HG03342 (cell line): ENCODE results near the gene GAL3ST2.
"Not testable (repeated sequence)": the region's sequence is repeated elsewhere in the genome, so short reads cannot be mapped to it uniquely, and the experiment has no call there.

ENCODE experiments used
- ATAC-seq: cut with Tn5 transposase; IDR thresholded peaks from one replicate; pipeline ENCODE4 v1.9.1; 2021; ENCODE audit warnings: mild to moderate bottlenecking, moderate library complexity; ENCODE audit not compliant: unreplicated experiment

Gene GAL3ST2

DNA sequence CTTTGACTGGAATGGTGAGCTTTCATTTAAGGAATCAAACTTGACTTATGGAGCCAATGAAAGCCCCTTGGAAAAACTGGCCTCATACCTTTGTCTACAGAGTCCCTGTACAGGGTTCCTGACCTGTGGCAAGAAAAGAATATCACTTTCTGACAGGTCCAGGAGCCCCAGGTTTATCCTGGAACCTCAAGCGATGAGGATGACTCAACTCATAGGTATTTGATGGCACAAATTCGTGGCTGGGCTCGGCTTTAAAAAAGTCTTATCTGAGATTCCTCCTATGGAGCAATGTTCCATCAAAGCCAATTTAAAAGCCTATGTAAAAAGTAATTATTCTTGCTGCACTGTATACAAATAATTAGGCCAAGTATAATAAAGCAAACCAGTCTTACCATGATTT, 14.8 kb downstream of the GAL3ST2 start:
- ATAC-seq, result not testable (repeated sequence)

DNA sequence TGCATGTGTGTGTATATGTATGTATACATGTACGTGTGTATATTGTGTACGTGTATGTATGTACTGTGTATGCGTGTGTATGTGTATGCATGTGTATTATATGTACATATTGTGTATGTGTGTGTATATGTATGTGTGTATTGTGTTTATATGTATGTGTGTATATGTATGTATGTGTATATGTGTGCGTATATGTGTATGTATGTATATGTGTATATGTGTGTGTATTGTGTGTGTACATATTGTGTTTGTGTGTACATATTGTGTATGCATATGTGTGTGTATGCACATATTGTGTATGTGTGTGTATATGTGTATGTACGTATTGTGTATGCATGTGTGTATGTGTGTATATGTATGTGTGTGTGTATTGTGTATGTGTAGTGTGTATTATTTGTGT, 16.8 kb downstream of the GAL3ST2 start:
- no peak for ATAC-seq

DNA sequence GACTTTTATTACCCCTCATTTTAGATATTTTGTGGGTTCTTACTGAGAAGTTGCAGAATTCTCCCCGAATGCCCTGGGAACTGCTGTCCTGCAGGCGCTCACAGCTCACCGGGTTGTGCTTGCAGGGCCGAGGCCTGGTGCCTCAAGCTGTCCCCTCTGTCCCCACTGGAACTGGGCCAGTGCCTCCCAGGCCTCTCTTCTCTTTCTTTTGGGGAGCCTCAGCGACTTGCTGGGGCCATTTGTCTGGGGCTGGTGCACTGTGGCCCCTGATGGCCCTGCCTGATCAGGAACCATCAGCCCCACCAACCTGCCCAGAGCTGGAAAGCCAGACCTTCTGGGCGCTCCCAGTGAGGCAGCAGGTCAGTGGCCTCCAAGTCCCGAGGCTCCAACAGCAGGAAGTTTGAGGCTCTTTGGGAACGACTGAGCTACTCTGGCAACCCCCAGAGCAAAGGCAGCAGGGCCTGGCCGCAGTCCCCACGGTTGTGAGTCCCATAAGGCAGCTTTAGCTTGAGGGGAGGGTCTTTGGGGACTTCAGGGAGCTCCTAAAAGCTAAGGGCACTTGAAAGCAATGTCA, 17.7 kb downstream of the GAL3ST2 start:
- no peak for ATAC-seq

DNA sequence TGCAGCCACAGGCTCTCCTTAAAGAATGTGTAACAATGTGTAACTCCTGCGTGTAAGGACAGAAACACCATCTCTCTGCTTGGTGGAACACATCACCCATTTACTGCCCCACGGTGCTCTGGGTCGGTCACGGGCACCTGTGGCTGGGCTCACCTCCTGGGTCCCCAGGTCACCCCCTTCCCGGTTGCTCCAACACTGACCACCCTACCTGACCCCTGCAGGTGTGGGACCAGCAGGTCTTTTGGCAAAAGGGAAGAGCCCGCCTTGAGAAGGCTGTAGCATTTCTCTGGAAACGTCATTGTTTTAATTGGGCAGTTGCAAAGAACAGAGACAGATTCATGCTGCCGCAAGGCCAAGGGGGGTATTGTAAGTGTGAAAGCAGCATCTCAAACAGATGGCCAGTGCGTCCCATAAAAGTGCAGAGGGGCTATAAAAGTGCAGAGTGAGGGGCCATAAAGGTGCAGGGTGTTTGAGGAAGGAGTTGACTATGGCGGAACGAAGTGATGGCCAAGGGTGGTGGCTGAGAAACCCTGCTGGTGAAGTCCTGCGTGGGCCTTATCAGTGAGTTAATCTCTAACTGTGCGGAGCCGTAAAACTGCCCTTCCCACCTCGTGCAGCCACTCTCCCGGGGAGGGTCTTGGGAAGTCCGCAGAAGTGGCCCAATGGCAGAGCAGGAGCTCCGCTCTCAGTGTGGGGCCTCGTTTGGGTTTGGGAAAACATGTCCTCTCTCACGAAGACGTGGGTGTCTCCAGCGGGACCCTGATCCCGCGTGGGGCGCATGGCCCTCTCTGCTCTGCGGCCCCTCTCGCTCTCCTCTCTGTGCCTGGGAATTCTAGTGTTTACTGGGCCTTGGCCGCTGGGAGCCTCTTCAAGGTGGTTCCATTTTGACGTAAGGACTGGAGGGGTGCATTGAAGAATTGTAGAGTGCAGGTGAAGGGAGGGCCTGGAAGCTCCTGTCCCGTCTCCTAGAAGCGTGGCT, 18.7 kb downstream of the GAL3ST2 start:
- no peak for ATAC-seq

DNA sequence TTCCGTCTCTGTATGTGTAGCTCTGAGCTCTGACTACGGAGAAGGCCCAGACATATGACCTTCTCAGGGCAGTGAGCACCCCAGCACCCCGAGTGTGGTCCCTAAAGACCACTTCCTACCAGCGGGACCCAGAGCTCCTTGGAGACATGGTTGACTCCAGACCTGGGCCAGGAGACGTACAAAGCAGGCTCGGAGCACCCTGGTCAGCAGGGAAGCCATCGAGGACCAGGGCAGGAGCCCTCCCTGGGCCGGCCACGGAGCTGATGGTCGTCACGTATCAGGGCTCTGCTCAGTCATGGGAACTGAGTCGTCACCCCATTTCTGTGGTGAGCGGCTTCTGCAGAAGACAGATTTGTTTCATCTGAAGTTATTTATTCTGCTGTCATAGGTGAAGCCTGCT, 19.6 kb downstream of the GAL3ST2 start:
- no peak for ATAC-seq

DNA sequence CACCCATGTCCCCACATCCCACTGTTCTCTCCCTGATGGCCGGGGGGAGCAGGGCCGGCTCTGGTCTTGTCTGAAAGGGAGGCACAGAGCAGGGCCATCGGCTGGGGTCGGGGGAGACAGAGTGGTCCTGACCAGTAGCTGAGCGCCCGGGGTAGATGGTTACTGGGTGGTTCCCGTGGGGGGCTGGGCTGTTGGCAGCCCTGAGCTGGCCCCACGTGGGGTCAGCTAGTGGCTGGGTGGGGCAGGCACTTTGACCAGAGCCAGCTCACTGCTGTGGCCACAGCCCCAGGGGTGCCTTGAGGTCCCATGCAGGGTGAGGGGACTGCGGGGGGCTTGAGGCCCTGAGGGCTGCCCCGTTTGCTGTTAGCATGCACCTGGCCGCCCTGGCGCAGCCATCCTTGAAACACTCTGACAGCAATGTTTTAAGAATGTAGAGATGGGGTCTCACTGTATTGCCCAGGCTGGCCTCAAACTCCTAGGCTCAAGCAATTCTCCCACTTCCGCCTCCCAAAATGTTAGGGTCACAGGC, 20.1 kb downstream of the GAL3ST2 start:
- ATAC-seq, result no peak

DNA sequence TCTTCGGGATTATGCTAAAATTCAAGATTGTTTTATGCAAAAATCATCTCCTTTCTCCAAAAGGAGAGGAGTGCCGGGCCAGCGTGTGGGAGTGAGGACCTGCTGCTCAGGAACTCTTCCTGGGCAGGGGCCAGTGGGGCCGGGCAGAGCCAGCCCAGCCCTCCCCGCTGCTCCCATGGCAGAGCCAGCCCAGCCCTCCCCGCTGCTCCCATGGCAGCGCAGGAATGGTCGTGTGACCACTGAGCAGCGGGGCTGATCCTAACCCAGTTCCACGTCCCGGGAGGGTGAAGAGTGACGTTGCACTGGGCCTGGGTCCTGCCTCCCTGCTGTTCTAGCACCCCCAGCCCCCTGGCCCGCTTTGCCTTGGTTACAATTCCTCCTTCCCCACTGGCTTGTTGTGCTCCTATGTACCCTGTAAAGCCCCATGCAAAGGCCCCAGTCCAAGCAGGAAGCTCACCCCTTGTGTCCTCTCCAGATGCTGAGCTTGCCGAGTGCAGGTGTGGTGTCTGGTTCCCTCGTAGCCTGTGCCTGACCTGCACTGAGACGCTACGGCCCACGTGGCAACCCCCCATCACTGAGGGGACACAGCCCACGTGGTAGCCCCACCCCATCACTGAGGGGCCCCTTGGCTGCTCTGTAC, 20.9 kb downstream of the GAL3ST2 start:
- no peak for ATAC-seq

DNA sequence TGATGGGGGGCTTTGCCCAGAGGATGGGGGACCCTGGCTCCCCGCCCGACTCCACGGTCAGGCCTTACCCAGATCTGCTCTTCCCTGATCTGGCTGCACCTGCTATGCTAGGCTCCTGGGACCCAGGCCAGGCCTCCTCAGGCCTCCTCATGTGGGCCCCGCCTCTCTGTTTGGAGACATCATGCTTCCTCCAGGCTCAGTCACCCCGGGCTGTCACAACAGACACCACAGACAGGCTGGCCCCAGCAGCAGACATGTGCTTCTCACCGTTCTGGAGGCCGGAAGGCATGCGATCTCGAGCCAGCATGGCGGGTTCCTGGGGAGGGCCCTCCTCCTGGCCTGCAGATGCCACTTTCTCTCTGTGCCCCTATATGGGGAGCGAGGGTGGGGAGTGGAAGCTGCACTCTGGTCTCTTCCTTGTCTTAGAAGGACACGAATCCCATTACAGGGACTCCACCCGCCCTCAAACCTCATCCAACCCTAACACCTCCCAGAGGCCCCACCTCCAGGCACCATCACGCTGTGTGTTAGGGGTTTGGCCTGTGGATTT, 21.5 kb downstream of the GAL3ST2 start:
- ATAC-seq, result no peak

DNA sequence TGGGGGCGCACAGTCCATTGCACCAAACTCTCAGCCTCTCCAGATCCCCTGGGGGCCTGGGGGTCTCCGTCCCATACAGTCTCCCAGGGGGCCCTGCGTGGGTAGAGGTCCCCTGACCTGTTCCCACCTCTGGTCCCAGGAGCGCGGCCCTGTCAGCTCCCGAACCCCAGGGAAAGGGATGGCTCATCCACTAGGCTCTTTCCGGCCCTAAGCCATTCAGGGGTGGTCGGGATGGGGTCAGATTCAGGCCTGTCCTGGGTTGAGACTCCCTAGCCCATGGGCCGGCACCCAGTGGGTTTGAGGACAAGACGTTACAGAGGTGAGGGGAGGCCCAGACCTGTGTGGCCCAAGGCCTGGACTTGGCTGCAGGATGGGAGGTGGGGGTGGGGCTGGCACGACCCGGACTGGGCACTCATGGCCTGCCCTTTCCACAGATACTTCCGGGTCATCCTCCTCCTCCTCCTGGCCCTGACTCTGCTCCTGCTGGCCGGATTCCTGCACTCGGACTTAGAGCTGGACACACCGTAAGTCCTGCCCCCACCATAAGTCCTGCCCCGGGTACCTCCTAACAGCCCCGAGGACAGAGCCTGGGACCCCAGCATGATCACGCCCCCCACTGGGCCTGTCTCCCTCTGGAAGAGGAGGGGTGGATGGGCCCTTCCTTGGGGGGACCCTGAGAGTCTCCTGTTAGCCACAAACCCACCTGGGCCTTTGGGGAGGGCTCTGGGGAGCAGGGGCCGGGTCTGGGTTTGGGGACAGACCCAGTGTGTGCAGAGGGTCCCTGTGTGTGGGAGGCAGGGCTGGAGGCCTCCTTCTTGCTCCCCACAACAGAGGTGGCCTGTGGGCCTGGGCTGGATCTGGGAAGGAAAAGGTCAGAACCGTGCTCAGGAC, 22.3 kb downstream of the GAL3ST2 start:
- ATAC-seq, result no peak

DNA sequence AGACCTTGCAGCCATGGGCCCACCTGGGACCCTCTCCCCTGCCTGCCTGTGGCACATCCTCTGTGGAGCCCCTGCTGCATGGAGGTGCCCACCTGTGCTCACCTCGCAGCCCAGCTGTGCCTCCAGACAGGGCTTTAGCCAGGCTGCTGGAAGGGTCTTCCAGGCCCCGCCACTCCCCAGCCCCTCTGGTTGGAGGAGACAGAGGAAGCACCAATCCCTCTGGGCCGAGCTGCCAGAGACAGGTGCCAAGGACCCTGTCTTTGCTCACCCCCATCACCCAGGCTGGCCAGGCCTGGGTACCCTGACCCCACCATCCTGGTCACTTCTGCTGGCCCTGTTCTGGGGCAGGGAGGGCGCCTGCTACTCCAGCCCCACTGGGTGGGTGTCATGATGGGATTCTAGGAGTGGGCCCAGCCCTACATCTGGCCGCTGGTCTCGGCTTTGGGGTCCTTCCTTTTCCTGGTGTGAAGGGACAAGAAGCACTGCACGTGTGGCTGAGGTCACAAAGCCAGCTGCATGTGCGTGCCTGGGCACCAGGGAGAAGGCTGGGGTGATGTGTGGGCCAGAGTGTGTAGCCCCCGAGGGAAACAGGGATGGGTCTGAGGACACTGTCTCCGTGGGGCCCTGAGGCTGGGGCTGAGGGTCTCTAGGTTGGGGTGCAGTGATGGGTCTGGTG, 23.0 kb downstream of the GAL3ST2 start:
- no peak for ATAC-seq

DNA sequence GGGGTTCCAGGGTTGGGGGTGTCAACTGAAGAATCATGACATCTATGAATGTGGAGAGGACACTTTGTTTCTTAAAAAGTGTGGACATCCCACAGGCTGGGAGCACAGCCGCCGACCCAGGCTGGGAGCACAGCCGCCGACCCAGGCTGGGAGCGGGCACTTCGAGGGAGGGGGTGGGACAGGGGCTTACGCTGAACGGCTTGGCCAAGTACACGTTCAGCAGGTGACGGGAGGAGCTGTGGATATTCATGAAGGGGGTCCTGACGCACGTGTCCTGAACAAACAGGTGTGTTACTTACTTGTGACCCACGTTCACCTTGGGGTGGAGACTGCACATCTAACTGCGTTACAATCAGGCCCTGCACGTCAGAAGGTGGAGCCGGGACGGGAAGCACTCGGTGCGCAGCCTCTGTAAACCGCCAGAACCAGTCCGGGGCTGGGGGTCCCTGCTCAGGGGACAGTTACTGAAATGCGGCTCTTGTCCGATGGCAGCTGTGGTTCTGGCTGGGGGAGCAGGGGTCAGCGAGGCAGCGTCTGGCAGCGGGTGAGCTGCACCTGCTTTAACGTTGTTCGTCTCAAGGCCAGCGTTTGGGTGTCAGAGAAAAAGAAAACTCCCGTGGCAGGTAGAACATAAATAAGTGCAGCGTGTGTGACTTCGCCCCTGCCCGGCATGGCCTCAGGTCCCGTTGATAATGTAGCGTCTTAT, 23.7 kb downstream of the GAL3ST2 start:
- ATAC-seq, result not testable (repeated sequence)

DNA sequence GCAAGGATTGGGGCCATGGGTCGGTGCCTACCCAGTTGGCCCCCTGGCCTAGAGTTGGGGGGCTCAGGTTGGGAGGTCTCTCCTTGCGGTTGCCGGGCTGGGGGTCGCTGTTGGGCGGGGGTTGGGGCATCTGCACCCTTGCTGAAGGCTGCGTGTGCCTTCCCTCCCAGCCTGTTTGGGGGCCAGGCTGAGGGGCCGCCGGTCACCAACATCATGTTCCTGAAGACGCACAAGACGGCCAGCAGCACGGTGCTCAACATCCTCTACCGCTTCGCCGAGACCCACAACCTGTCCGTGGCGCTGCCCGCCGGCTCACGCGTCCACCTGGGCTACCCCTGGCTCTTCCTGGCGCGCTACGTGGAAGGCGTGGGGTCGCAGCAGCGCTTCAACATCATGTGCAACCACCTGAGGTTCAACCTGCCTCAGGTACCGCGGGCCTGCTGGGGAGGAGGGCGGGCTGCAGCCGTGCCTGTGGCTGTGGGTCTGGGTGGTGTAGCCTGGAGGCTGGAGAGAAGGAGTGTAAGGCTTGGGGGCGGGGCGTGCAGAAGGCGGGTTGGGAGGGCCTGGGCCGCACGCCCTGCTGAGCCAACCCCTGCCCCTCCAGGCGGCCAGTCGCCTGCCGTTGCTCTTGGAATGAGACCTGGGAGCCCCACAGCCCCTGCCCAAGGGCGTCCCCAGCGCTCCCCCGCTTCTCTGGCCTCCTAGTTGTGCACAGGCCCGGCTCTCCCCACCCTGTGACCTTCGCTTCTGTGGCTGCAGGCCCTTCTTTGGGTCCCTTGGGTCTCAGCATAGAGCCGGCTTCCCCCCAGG, 25.2 kb downstream of the GAL3ST2 start:
- ATAC-seq, result no peak

DNA sequence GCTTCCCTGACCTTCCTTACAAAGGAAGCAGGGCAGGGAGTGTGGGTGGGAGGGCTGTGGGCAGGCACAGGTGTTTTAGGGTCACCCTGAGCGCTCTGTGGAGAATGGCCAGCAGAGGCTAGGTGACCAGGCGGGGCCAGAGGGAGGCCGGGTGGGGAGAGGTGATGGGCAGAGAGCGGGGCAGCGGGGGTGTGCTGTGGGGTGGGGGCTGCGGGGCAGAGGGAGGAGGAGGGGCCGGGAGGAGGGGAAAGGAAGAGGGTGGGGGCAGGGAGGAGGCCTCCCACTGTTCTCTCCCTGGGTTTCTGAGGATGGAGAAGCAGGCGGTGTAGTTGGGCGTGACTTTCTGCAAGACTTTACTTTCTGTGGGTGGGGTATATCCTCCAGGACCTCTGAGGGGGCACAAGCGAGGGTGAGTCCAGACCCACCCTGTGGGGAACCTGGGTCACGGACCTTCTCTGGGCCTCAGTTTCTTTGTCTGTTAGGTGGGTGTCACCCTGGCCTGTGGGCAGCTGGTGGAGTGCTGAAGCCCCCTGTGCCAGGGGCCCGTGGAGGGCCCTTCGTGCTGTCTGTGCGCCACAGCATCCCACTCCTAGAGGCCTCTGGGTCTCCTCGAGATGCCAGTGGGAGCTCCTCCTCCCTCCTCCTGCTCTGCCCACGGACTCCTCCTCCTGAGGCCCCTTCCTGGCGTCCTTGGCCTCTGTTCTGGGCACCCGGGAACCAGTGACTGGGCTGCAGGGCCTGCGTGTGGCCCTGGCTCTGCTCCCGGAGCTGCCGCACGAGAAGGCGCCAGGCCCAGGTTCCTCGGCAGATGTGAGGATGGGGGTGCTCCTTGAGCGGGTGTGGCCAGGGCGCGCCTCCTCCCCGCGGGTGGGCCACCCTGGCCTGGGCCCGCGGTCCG, 26.0 kb downstream of the GAL3ST2 start:
- ATAC-seq, result no peak

DNA sequence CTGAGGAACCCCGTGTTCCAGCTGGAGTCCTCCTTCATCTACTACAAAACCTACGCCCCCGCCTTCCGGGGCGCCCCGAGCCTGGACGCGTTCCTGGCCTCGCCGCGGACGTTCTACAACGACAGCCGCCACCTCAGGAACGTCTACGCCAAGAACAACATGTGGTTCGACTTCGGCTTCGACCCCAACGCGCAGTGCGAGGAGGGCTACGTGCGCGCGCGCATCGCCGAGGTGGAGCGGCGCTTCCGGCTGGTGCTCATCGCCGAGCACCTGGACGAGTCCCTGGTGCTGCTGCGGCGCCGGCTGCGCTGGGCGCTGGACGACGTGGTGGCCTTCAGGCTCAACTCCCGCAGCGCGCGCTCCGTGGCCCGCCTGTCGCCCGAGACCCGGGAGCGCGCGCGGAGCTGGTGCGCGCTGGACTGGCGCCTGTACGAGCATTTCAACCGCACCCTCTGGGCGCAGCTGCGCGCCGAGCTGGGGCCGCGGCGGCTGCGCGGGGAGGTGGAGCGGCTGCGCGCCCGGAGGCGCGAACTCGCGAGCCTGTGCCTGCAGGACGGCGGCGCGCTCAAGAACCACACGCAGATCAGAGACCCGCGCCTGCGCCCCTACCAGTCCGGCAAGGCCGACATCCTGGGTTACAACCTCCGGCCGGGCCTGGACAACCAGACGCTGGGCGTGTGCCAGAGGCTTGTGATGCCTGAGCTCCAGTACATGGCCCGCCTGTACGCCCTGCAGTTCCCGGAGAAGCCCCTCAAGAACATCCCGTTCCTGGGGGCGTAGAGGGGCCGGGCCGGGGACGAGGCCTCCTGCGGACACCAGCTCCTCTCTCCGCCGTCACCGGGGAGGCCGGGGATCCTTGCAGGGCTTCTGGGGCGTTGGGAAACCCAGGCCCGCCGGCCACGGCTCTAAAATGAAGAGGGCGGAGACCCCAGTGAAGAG, 27.0 kb downstream of the GAL3ST2 start:
- ATAC-seq, result peak; percentile 46

DNA sequence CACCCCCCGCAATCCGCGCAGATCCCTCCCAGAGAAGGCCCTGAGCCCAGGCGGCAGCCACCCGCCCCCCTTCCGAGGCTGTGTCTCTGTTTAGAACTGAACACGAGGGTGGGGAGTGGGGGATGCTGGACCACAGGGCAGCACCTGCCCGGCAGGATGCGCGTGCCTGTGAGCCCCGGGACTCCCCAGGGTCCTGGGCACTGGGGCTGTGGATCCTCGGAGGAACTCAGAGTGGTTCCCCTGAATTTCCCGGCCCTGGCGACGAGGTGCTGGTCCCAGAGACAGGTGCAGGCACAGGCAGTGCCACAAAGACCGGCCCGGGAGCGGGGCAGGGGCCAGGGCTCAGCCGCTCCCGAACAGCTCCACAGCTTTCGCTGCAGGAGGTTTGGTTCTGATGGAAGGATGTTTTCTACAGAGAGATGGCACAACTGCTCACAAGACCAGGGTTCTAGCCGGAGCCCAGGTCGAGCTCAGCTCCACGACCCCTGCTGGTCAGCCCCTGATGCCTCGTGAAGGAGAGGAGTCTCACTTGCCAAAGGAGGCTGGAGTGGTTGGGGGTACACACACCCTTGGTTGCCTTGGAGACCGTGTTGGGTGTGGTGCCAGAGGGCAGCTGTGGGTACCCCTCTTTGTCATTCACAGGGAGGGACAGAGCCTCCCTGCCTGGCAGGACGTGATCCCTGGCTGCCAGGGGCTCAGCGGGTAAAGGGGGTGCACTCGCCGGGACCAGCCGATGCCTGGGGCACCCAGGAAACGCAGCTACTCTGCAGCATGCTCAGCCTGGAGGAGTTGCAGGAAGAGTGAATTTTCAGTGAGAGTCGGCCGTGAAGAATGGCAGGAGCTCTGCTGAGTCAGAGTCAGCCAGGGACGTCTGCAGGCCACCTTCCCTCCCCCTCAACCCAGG, 28.0 kb downstream of the GAL3ST2 start:
- no peak for ATAC-seq
